NCI-H82 treated with DMSO at 0.1 percent for 48 hours (cell line): ENCODE results near the gene FBXW11.
"Not testable (repeated sequence)": the region's sequence is repeated elsewhere in the genome, so short reads cannot be mapped to it uniquely, and the experiment has no call there.

Experiments
- DNase-seq: peaks from one replicate; lab custom pipeline; 2025; ENCODE audit not compliant: unreplicated experiment; lab: John Stamatoyannopoulos, UW

FBXW11 gene

GRCh38 chr5:171956314-171956713 is 50.1 kb downstream of the FBXW11 start:
- DNase-seq = no peak

DNA sequence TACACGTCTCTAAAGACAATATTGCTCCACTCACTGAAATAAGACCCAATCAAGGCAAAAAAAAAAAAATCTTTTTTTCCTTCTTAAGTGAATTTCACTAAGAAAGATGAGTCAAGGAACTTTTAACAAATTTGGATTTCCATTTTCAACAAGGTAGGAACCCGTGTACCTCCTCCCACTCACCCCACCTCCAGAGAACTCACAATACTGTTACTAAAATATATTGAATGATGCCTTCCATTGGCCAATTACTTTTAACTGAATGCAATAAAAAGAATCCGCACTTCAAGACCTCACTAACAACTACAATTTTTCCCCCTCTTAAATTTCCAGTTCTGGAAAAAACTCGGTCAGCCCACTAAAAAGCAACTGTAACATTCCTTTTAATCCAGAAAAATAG is 50.7 kb downstream of the FBXW11 start:
- DNase-seq = no peak

GRCh38 chr5:171954721-171955120 is 51.7 kb downstream of the FBXW11 start:
- DNase-seq = no peak

GRCh38 chr5:171953860-171954701 is 52.4 kb downstream of the FBXW11 start:
- DNase-seq = no peak

GRCh38 chr5:171952021-171952420 is 54.4 kb downstream of the FBXW11 start:
- DNase-seq = no peak

DNA sequence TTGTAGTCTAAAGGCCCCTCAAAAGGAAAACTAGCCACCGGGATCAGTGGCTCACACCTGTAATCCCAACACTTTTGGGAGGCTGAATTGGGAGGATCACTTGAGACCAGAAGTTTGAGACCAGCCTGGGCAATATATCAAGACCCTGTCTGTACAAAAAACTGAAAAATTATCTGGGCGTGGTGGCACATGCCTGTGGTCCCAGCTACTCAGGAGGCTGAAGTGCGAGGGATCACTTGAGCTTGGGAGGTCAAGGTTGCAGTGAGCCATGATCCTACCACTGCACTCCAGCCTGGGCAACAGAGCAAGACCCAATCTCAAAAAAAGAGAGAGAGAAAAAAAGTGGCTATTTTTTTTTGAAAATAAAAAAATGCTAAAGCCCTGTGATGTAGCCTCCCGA is 55.2 kb downstream of the FBXW11 start:
- no peak for DNase-seq

DNA sequence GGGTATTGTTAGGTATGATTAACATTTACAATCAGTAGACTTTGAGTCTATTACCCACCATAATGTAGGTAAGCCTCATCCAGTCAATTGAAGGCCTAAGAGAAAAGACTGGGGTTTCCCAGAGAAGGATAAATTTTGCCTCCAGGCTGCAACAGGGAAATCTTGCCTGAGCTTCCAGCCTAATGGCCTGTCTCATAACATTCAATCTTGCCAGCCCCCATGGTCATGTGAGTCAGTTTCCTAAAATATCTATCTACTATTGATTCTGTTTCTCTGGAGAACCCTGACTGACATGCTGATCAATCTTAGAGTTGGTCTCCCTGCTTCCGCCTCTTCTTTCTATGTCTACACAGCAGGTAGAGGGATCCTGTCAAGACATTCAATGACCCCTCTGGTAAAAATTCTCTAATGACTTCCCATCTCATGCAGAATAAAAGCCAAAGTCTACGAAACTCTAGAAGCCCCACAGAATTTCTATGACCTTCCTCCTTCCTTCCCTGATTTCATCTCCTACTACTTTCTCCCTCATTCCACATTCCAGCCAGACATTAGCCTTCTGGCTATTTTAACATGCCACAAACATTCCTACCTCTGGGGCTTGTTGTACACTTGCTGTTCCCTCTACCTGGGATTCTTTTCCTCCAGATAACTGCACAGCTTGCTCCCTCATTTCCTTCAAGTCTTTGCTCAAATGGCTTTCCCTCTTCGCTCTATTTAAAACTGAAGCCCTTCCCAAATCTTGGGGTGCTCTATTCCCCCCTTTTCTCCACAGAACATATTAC is 60.2 kb downstream of the FBXW11 start:
- DNase-seq = no peak

- no peak for DNase-seq
Measured at GRCh38 chr5:171945476-171945875, 61.0 kb downstream of the FBXW11 start.

- no peak for DNase-seq
Measured at GRCh38 chr5:171945066-171945465, 61.4 kb downstream of the FBXW11 start.

DNA sequence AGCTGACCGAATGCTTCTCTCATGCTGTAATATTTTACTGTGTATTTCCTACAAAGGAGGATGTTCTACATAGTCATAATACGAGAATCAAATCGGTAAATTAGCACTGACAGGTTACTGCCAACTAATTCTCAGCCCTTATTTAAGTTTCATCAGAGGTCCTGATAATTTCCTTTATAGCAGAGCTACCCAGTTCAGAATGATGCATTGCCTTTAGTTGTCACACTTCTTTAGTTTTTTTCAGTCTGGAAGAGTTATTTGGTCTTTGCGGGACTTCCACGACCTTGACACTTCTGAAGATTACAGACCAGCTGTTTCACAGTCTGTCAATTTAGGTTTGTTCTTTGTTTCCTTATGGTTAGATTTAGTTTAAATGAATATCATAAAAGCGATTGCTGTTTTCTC is 64.3 kb downstream of the FBXW11 start:
- not testable (repeated sequence) for DNase-seq

DNA sequence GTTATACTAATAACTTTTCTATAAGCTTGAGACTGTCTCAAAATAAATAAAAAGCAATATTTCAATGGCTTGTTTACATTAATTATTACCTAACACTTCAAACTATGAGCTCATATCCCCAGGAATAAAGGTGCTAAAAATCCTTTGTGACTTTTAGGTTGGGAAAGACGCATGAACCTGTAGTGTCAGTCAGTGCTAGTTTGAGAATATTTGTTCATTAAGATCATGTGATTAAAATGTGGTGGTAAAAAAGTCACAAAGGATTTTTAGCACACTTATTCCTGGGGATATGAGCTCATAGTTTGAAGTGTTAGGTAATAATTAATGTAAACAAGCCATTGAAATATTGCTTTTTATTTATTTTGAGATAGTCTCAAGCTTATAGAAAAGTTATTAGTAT is 64.8 kb downstream of the FBXW11 start:
- DNase-seq = not testable (repeated sequence)

- DNase-seq = not testable (repeated sequence)
Measured at GRCh38 chr5:171941275-171941674, 65.2 kb downstream of the FBXW11 start.

DNA sequence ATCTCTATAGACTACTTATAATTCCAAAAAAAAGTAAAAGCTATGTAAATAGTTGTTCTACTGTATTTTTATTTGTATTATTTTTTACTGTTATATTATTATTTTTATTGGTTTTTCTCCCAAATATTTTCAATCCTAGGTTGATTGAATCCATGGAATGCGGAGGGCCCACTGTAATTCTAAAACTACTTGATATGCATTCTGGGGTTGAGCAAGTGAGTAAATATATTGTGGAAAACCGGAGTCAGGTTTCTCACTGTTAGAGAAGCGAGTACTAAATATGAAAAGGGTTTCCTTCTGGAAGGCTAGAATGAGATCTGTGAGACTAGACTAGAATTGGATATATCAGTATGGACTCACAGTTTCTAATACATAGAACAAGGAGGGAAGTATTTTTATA is 66.5 kb downstream of the FBXW11 start:
- DNase-seq = no peak

- DNase-seq = no peak
Measured at GRCh38 chr5:171938358-171938757, 68.1 kb downstream of the FBXW11 start.

DNA sequence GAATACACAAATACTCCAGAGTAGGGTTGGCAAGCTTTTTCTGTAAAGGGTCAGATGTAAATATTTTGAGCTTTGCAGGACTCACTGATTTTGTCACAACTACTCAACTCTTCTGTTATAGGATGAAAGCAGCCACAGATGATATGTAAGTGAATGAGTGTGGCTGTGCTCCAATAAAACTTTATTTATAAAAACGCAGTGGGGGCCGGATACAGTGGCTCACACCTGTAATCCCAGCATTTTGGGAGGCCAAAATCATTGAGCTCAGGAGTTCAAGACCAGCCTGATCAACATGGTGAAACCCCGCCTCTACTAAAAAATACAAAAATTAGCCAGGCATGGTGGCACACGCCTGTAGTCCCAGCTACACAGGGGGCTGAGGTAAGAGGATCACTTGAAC is 69.1 kb downstream of the FBXW11 start:
- no peak for DNase-seq

- DNase-seq = no peak
Measured at GRCh38 chr5:171934586-171934985, 71.9 kb downstream of the FBXW11 start.

DNA sequence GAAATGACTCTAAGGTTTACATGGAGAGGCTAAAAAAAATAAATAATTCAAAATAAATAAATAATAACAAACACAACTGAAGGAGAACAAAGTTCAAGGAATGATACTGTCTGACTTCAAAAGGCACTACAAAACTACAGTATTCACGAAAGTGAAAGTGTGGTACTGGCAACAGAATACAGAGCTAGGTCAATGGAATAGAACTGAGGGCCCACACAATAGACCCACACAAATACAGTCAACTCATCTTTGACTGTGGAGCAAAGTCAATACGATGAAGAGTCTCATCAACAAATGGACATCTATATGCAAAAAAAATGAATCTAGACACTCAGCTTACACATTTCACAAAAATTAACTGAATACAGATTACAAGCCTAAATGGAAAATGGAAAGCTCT is 75.3 kb downstream of the FBXW11 start:
- no peak for DNase-seq

- no peak for DNase-seq
Measured at GRCh38 chr5:171927345-171927941, 79.0 kb downstream of the FBXW11 start.

- DNase-seq = no peak
Measured at GRCh38 chr5:171926311-171926710, 80.1 kb downstream of the FBXW11 start.

GRCh38 chr5:171924493-171925122 is 81.8 kb downstream of the FBXW11 start:
- no peak for DNase-seq

DNA sequence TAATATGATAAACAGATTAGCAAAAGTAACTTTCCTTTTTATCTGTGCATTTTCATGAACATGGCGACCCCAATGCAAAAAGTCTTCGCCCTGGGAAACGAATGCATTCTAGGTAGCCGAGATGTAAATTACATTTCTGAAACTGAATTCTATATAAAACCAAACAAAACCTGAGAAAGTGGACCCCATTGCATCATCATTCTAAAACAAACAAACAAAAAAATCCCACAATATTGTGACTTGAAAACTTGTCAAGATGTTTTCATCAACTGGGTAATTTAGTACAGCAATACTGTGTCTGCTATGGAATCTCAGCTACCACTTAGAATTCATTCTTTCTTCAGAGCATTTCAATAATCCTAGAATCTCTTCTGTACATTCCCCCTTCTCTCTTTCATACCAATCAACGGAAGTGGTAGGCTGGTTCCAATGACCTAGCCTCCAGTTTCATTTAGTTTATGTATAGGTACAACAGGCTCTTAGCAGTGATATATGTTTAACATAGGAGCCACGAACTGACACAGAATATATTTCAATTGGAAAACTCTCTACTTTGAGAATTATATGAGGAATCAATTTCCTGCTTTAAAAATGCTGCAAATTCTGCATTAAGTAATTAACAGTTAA is 85.6 kb downstream of the FBXW11 start:
- no peak for DNase-seq
